Hematopoietic multipotent progenitor cell treated with erythropoietin and hydrocortisone succinate and interleukin-3 and kit ligand, for 17 days (in vitro differentiated cells): ENCODE data around the gene PPME1.
A peak's percentile ranks its signal among the peaks of the same experiment; 100 is the strongest.

Experiments
- DNase-seq: peaks from one replicate; pipeline ENCODE4 v3.0.0-alpha.2; 2015; ENCODE audit warnings: low spot score

PPME1 gene

DNA sequence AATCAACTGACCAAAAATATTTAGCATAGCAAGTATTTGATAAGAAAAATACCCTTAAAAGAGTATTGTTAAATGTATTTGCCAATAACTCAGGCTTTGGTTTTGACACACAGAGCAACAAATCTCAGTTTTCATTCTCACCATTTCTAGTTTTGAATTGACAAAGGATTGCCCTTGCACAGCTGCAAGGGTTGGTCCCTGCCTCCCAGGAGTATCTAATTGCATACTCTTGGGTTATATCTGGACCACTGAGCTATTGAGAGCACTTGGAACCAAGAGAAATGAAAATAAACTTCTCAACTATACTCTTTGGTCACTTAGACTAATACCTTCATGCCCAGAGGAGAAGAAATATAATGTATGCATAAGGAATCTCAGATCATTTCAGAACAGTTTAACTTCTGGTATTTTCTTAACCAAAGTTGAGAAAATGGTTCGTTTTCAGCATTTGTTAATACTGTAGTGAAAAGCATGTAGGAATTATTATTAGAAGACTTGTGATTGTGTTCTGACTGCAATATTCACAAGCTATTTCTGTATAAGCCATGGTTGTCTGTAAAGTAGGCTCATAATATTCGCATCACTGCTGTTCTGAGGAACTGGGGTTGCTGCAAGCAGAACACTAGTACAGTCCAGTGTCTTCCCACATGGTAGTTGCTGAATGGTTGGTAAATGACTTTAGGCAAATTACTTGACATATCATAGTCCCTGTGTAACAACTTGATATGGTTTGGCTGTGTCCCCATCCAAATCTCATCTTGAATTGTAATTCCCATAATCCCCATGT, 8.2 kb upstream of the PPME1 start:
- no peak for DNase-seq

- no peak for DNase-seq
Measured at GRCh38 chr11:74168838-74169237, 2.3 kb upstream of the PPME1 start.

- DNase-seq = peak; percentile 35
Measured at GRCh38 chr11:74169738-74170458, 1.2 kb upstream of the PPME1 start.

DNA sequence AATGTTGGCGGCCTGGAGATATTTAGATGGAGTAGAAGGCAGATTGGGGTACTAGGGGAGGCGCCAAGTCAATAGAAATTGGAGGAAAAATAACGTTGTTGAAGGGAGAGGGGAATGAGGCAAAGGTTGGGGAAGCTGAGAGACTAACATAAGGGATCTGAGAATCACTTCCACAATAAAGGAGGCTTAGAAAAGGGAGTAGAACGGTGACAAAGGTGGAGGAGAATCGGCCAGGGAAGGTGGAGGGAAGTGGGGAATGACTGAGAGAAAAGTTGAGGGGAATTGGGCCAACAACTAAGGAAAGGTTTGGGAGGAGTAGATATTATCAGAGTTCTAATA, 510 bp downstream of the PPME1 start:
- DNase-seq = no peak

- peak; percentile 62 for DNase-seq
Measured at GRCh38 chr11:74171997-74172396, 908 bp downstream of the PPME1 start.

DNA sequence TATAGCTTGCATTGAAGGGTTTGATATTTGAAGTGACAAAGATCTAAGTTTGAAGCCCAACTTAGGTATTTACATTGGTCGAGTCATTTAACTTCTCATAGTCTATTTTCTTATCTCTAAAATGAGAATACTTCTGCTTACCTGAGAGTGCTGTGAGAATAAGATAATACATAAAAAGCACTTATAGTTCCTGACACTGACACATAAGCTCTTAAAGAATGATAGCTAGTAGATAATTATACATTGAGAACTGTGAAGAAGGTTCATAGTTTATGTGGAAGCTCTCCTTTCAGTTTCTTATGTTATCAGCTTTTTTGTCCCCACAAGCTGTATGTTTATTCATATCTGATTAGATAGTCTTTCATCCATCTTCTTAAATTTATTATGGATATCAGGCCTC, 4.8 kb downstream of the PPME1 start:
- DNase-seq = peak; percentile 43

GRCh38 chr11:74179234-74180052, 8.4 kb downstream of the PPME1 start:
- peak; percentile 88 for DNase-seq

DNA sequence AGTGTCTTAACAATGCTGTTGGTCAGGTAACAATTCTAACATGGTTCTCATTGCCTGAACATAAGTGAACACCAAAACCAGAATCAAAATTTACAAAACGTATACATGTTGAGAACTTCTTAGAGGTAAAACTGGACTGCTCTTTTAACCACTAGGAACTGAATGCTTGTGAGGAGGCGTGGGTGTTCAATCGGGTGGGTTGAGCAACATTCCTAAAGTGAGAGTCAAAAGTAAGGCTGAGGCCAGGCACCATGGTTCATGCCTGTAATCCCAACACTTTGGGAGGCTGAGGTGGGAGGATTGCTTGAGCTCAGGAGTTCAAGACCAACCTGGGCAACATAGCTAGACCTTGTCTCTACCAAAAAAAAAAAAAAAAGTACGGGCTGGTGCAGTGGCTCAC, 11.5 kb downstream of the PPME1 start:
- no peak for DNase-seq

GRCh38 chr11:74185285-74185684, 14.2 kb downstream of the PPME1 start:
- DNase-seq = no peak

DNA sequence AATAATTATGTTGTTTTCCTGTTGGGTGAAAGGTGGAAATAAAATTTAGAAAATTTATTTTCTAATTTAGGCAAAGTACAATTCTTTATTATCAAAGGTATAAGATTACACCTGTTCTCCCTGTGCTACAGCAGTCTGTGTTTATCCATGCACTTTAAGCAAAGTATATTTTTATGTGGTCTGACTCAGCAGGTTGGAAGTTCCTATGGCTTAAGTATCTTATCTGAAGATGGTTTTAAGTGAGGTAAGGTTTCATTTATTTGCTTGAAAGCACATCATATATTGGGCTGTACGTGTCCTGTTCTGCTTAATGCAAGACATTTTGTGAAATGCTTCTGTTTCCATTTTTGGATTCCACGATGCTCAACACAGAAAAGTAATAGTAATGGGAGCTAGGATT, 14.6 kb downstream of the PPME1 start:
- peak; percentile 59 for DNase-seq

DNA sequence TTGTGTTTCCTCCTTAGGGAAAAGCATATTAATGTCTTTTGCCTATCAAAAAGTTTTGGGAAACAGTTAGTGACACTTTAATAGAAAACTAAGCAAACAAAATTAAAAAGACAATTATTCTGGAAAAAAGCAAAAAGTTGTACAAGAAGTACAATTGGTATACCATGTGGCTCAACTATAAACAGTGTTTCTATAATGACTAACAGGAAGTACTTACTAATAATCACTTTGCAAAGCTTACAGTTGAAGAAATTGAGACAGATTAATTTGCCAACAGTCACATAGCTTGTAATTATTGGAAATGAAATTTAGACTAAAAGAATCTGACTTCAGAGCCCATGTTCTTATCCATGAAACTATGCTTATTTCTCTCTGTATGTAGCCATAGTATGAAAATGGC, 24.7 kb downstream of the PPME1 start:
- no peak for DNase-seq

DNA sequence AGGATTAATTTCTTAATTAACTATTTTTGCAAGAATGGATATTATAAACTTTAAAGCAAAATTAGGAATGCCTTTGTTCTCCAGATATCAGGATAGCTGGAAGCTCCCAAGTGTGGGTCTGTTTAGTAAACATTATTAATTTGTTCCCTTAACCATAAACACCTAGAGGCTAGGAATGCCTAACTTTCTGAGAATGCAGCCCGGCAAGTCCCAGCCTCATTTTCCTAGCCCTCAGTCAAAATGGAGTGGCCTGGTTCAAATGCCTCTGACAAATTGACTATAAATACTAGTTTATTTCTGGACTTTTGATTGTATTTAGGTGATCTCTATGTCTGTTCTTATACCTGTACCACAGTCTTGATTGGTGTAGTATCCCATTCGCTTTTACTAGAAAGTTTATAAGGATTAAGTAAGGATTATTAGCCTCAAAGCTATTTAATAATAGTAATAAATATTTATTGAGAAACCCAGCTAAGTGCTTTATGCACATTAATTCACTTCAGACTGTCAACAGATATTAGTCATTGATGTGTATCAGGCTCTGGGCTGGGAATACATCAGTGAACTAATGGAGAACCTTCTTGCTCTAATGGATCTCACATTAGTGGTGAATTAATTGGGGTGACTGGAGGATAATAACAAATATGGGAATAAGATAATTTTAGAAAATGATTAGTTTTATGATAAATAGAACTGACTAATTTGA, 25.8 kb downstream of the PPME1 start:
- no peak for DNase-seq

DNA sequence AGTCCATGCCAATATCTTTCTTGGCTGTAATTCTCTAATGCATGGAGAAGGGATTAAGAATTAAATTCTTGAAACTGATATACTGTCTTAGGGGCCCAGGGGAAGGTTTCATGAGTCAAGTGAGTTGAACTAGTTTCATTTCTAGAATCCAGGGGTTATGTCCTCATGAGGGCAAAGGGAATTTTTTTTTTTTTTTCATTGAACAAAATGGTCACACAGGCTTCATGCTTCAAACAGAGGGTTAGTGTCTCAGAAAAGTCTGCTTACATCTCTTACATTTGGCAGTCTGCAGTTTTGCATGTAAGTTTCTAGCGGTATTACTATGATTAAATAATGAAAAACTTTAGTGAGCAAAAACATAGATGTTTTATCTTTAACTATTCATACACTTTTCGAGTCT, 32.9 kb downstream of the PPME1 start:
- peak; percentile 40 for DNase-seq

DNA sequence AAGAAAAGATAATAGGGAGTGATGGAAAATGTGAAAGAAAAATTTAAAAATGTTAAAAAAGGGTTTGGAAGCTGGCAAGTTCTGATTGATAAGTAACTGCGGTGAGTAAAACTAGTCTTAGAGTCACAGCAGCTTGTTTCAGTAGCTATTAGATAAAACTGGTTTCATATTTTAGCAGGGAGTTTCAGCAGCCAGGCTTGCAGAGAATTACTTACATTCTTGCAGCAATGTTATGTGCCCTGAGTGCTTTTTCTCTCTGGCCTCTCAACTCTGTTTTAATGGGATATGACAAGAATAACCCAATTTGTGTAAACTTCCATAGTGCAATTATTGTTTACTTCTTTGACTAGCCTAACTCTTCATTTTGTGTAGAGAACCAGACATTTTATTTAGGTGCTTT, 33.6 kb downstream of the PPME1 start:
- peak; percentile 69 for DNase-seq

DNA sequence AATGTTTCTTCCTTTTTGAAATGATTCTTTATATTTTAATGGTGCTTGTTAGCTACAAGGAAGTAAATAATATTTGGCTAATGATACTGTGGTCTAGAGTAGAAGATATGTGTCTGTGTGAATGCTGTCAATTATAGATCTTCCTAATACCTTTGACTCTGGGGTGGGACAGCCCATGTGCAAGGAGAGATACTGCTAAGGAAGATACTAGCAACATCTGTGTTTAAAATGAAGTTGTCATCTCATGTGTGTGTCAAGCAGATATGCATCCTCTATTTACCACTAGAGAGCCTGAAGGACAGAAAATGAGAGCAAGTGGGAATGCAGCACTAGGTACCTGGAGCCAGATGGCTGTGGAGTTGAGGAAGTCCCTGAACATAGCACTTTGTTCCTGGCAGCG, 34.1 kb downstream of the PPME1 start:
- peak; percentile 76 for DNase-seq

- no peak for DNase-seq
Measured at GRCh38 chr11:74206746-74207145, 35.7 kb downstream of the PPME1 start.

GRCh38 chr11:74208507-74208906, 37.4 kb downstream of the PPME1 start:
- DNase-seq = no peak

DNA sequence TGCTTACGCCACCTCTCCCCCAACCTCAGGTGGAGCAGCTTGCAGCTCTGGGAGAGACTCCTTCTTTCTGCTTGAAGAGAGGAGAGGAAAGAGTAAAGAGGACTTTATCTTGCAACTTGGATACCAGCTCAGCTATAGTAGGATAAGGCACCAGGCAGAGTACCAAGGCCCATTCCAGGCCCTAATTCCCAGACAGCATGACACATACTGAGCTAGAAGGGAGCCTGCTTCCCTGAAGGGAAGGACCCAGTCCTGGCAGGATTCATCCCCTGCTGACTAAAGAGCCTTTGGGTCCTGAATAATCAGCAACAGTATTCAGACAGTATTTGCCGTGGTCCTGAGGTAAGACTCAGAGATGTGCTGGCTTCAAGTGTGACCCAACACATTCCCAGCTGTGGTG, 41.4 kb downstream of the PPME1 start:
- DNase-seq = no peak

DNA sequence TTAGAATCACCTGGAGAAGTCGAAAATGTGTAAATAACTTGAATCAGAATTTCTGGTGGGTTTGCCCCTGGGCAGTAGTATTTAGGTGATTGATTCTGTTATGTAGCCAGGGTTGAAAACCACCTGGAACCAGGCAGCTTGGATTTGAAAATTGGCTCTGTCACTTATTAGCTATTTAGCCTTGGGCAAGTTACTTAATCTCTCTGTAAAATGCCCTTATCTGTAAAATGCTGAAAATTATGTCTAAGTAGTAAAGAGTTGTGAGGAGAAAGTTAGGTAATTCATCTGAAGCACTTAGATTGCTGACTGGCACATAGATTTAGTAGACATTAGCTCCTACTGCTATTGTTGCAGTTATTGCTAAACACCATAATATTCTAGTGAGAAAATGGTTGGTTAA, 49.3 kb downstream of the PPME1 start:
- DNase-seq = no peak

- DNase-seq = no peak
Measured at GRCh38 chr11:74221816-74222215, 50.7 kb downstream of the PPME1 start.

- no peak for DNase-seq
Measured at GRCh38 chr11:74225565-74225964, 54.5 kb downstream of the PPME1 start.

DNA sequence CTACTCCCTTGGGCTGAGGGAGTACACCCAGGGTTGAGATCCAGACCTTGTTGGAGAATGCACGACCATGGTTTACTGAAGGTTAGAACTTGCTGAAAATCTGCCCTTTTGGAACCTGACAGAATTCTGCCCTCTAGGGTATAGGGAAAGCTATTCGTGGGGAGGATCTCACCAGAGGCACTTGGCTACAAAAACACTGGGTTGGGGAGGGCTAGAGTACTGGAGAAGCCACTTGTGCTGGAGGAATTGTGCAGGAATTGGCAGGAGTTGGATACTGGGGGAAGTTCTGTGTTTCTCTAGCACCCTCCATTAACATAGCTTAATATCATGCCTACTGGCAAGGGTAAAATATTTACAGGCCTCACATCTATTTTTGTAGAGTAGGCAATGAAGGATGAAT, 55.8 kb downstream of the PPME1 start:
- peak; percentile 60 for DNase-seq
